ENCODE measurements around the gene HDHD3. TPM values are rescaled to one million over a fixed set of nuclear protein-coding genes. Genes with fewer than 3 reads are reported as not detected.

Gene HDHD3
- polyA plus RNA-seq, 4 donors, result 96.9 to 370 (median 210) TPM

Other genes with a start within 250 kb of the HDHD3 start
- gene SLC31A2, start 226.0 kb downstream of the HDHD3 start, polyA plus RNA-seq, result 10 to 100 TPM; 10.5 to 41.6 (median 19.5) TPM
- 10 to 100 TPM in 2 of 4 donors, 1 to 10 TPM in 2; 6.5 to 19.8 (median 9.5) TPM for gene FKBP15, start 155.7 kb downstream of the HDHD3 start, polyA plus RNA-seq
- 10 to 100 TPM; 27.5 to 40.6 (median 29.6) TPM for gene SLC31A1, start 155.4 kb downstream of the HDHD3 start, polyA plus RNA-seq
- gene CDC26, start 101.4 kb downstream of the HDHD3 start, polyA plus RNA-seq, result 10 to 100 TPM; 33.4 to 77.0 (median 56.3) TPM
- 10 to 100 TPM in 2 of 4 donors, 1 to 10 TPM in 2; 7.6 to 21.6 (median 11.3) TPM for gene PRPF4, start 101.3 kb downstream of the HDHD3 start, polyA plus RNA-seq
- 1 to 10 TPM in 1 of 4 donors, under 1 TPM in 2, not detected in 1; 0.54 to 1.7 (median 0.62) TPM for gene RNF183, start 73.6 kb downstream of the HDHD3 start, polyA plus RNA-seq
- 1 to 10 TPM in 2 of 4 donors, under 1 TPM in 1, not detected in 1; 0.45 to 2.5 (median 1.6) TPM for gene WDR31, start 36.7 kb downstream of the HDHD3 start, polyA plus RNA-seq
- 10 to 100 TPM in 3 of 4 donors, 1 to 10 TPM in 1; 4.8 to 16.8 (median 15.3) TPM for gene BSPRY, start 27.4 kb downstream of the HDHD3 start, polyA plus RNA-seq
- gene ALAD, start 24.3 kb upstream of the HDHD3 start, polyA plus RNA-seq, result 10 to 100 TPM; 33.5 to 97.7 (median 42.9) TPM
- 10 to 100 TPM; 15.7 to 50.2 (median 31.6) TPM for gene POLE3, start 33.7 kb upstream of the HDHD3 start, polyA plus RNA-seq
- gene C9orf43, start 33.8 kb upstream of the HDHD3 start, polyA plus RNA-seq, result under 1 TPM in 3 of 4 donors, not detected in 1; 0.42 to 0.81 (median 0.69) TPM
- 10 to 100 TPM; 23.0 to 37.0 (median 26.4) TPM for gene RGS3, start 86.7 kb upstream of the HDHD3 start, polyA plus RNA-seq